ENCODE data around the gene SLC39A7. TPM values are rescaled to one million over a fixed set of nuclear protein-coding genes. Genes with fewer than 3 reads are reported as not detected.

SLC39A7 gene
- total RNA-seq, 2 donors from 2014 or later, result 123 to 163 TPM

GRCh38 chr6:33181141-33181540, 19.5 kb upstream of the SLC39A7 start:
- H3K4me1 Mint-ChIP-seq, result no peaks in the 10 kb centered on the region
- Histone ChIP-seq H3K27me3 (ENCODE audit: control insufficient read depth, insufficient read depth, low read length, poor library complexity, severe bottlenecking) (peaks cover 2% of the 10 kb centered on the region), H3K9me3 (ENCODE audit: control insufficient read depth, low read length) (peaks cover 4% of the 10 kb centered on the region), H3K36me3 (ENCODE audit: control insufficient read depth, insufficient read depth, low read length) (no peaks in the 10 kb centered on the region), H3K9ac (ENCODE audit: extremely low read depth, low read length, poor library complexity, severe bottlenecking) (no peak overlapping the region), H3K27ac (ENCODE audit: low read depth, low read length) (no peak overlapping the region), H3K4me3 (ENCODE audit: low read length) (no peak overlapping the region), H3K4me1 (ENCODE audit: control insufficient read depth, insufficient read depth, low read length) (no peaks in the 10 kb centered on the region)
- H3K9me3 Mint-ChIP-seq, result no peaks in the 10 kb centered on the region
- DNase-seq, result no peak
- H3K4me3 Mint-ChIP-seq, result no peak overlapping the region
- 92 to 93% methylated on average over 3 to 7 of the region's 7 CpGs for WGBS, 2 experiments (ENCODE audit: insufficient coverage in 1 of 2, insufficient read length in 1 of 2)
- peaks cover 33% of the 10 kb centered on the region for H3K27me3 Mint-ChIP-seq (ENCODE audit: insufficient read depth)
- H3K27ac Mint-ChIP-seq, result no peak overlapping the region
- no peaks in the 10 kb centered on the region for H3K36me3 Mint-ChIP-seq (ENCODE audit: low read depth)
- TF ChIP-seq CTCF (conservative IDR thresholded peaks at IDR 0.05), result no peak

GRCh38 chr6:33183071-33183683, 17.5 kb upstream of the SLC39A7 start:
- no peaks in the 10 kb centered on the region for H3K36me3 Mint-ChIP-seq (ENCODE audit: low read depth)
- H3K27me3 ChIP-seq (ENCODE audit: control insufficient read depth, insufficient read depth, low read length, poor library complexity, severe bottlenecking), result peaks cover 19% of the 10 kb centered on the region
- no peak overlapping the region for H3K27ac Mint-ChIP-seq
- H3K27me3 Mint-ChIP-seq (ENCODE audit: insufficient read depth), result peaks cover 48% of the 10 kb centered on the region
- H3K4me3 Mint-ChIP-seq, result no peak overlapping the region
- H3K4me3 ChIP-seq (ENCODE audit: low read length), result no peak overlapping the region
- no peaks in the 10 kb centered on the region for H3K4me1 Mint-ChIP-seq
- no peak for DNase-seq
- H3K9me3 ChIP-seq (ENCODE audit: control insufficient read depth, low read length), result peaks cover 4% of the 10 kb centered on the region
- TF ChIP-seq CTCF (conservative IDR thresholded peaks at IDR 0.05), result no peak
- no peaks in the 10 kb centered on the region for H3K9me3 Mint-ChIP-seq
- no peaks in the 10 kb centered on the region for H3K36me3 ChIP-seq (ENCODE audit: control insufficient read depth, insufficient read depth, low read length)
- H3K9ac ChIP-seq (ENCODE audit: extremely low read depth, low read length, poor library complexity, severe bottlenecking), result no peak overlapping the region
- no peak overlapping the region for H3K27ac ChIP-seq (ENCODE audit: low read depth, low read length)
- WGBS, 2 experiments (ENCODE audit: insufficient coverage in 1 of 2, insufficient read length in 1 of 2), result 94 to 95% methylated on average over 4 to 5 of the region's 5 CpGs
- no peaks in the 10 kb centered on the region for H3K4me1 ChIP-seq (ENCODE audit: control insufficient read depth, insufficient read depth, low read length)

- no peak for DNase-seq
- Histone ChIP-seq H3K27ac (ENCODE audit: low read depth, low read length) (no peak overlapping the region), H3K9me3 (ENCODE audit: control insufficient read depth, low read length) (peaks cover 4% of the 10 kb centered on the region), H3K4me1 (ENCODE audit: control insufficient read depth, insufficient read depth, low read length) (no peaks in the 10 kb centered on the region), H3K36me3 (ENCODE audit: control insufficient read depth, insufficient read depth, low read length) (no peaks in the 10 kb centered on the region), H3K27me3 (ENCODE audit: control insufficient read depth, insufficient read depth, low read length, poor library complexity, severe bottlenecking) (peaks cover 35% of the 10 kb centered on the region), H3K9ac (ENCODE audit: extremely low read depth, low read length, poor library complexity, severe bottlenecking) (no peak overlapping the region), H3K4me3 (ENCODE audit: low read length) (no peak overlapping the region)
- Mint-ChIP-seq H3K4me3 (no peak overlapping the region), H3K36me3 (ENCODE audit: low read depth) (no peaks in the 10 kb centered on the region), H3K27me3 (ENCODE audit: insufficient read depth) (peaks cover 49% of the 10 kb centered on the region), H3K9me3 (no peaks in the 10 kb centered on the region), H3K4me1 (no peaks in the 10 kb centered on the region), H3K27ac (no peak overlapping the region)
- TF ChIP-seq CTCF (conservative IDR thresholded peaks at IDR 0.05), result no peak
- WGBS, 2 experiments (ENCODE audit: insufficient coverage in 1 of 2, insufficient read length in 1 of 2), result 78 to 84% methylated on average over 5 to 8 of the region's 9 CpGs
These were observed 15.5 kb upstream of the SLC39A7 start for GRCh38 chr6:33185190-33185589.

Measured in endodermal cell (in vitro differentiated cells).